NCI-H1694 (cell line): ENCODE results near the gene EMILIN2.

ENCODE experiments used
- DNase-seq: peaks from one replicate; lab custom pipeline; 2025; lab: John Stamatoyannopoulos, UW

EMILIN2 gene

DNA sequence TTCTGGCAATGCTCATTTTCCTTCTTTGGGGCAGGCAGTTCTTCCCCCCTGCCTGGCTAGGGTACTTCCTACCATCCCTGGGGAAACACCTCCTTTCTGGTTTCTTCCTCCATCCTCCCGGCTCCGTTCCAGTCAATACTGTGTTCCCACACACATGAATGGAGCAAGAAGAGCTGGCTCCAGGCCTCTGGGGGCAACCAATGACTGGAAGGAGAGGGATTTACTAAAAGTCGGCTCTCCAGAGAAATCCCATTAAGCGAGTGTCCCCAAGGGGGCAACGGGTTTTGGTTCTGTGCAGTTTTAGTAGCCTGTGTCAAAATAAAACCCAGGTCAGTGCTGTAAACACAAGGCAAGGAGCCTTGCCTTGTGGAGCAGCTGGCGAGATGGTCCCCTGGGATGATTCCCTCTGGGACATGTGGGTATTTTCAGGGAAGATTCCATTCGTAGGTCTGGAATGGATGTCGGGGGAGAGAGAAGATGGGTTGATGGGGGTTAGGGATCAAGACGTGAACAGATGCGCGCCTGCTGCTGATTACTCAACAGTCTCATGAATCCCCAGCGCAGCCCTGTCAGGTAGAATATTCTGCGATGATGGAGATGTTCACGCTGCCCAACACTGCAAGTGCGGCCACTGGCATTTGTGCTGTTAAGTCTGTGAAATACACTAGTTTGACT, 32.0 kb downstream of the EMILIN2 start:
- no peak for DNase-seq

DNA sequence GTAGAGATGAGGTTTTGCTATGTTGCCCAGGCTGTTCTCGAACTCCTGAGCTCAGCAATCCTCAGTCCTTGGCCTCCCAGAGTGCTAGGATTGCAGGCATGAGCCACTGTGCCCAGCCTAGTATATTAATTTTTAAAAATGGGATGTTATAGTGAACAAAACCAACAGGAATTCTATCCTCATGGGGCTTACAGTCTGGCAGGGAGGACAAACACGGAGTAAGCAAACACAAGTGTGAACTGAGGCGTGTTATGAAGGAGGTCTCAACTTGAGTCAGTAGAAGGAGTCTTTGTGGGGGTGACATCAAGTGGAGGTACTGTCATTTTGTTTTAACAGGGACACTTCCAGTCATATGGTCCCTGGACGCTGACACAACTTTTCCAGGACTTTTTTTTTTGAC, 33.1 kb downstream of the EMILIN2 start:
- no peak for DNase-seq

DNA sequence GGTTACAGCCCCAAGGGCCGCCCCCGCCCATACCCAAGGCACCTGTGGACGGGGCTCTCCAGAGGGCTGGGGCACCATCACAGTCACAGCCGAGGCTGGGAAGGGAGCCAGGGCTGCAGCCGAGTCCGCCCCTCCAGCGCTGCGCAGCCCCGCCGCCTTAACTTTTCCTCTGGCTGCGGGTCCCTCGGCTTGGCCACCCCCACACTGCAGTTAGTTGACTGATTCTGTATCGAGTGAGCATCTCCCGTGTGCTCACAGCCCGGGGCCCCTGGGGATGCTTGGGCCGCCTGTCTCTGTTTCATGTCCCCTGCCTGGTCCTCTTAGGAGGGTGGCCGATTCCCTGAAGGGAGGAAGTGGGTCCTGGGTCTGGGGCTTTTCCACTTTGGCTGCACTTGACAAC, 33.7 kb downstream of the EMILIN2 start:
- no peak for DNase-seq

DNA sequence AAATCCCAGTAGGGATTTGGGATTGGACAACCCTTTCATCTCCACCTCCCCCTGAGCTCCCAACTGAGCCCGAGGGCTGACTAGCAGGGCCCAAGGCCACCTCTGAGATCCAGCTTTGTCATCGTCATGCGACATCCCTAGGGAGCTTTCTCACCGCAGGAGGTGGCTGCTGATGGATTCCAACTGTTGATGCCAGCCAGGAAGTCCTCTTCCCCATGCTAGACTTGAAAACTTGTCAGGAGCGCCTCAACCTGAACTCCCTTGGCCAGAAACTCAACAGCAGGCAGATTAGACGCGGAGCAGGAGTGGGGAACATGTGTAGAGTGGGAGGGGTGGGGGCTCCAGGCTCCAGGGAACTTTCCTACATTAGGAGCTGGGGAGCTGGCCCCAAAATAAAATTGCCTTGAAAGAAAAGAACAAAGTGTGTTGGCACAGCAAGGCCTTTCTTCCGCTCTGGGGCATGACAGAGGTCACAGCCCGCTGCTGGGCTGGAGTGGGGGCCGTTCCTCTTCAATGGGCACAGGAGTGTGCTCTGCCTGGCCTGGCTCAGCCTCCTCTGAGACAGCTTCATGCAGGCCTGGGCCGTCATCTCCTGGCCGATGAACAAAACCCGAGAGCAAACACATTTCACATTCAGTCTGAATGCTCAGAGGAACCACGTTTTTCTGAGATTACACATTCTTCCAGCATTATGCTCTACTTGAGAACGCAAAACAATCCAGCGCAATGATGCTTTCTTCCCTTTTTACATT, 34.5 kb downstream of the EMILIN2 start:
- no peak for DNase-seq

DNA sequence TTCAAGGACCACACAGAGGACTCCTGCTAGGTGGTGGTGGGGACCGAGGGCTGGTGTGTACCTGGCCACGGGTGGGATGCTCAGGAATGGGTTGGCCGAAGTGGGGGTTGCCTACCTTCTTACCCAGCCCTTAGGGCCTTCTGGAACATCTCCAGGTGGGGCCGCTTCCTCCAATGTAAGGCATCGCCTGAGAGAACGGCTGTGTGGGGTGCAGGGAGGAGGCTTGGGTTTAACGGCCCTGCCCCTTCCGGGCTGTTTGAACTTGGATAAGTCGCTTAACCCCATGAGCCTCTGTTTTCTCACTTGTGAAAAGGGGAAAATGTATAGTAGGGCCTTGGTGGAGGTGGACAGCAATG, 35.0 kb downstream of the EMILIN2 start:
- no peak for DNase-seq

DNA sequence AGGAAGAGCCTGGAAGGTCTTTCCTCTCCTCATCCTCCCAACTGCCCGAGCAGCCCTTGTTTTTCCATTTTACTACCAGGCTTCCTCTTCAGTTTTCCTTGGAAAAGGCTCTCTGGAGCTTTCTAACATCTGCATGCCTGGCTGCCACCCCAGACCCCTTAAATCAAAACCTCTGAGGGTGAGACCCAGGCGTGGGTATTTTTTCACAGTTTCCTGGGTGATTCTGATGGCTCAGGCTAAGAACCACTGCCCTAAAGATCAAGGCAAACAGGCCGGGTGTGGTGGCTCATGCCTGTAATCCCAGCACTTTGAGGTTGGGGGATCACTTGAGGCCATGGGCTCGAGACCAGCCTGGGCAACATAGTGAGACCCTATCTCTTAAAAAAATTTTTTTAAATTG, 35.4 kb downstream of the EMILIN2 start:
- DNase-seq: no peak

DNA sequence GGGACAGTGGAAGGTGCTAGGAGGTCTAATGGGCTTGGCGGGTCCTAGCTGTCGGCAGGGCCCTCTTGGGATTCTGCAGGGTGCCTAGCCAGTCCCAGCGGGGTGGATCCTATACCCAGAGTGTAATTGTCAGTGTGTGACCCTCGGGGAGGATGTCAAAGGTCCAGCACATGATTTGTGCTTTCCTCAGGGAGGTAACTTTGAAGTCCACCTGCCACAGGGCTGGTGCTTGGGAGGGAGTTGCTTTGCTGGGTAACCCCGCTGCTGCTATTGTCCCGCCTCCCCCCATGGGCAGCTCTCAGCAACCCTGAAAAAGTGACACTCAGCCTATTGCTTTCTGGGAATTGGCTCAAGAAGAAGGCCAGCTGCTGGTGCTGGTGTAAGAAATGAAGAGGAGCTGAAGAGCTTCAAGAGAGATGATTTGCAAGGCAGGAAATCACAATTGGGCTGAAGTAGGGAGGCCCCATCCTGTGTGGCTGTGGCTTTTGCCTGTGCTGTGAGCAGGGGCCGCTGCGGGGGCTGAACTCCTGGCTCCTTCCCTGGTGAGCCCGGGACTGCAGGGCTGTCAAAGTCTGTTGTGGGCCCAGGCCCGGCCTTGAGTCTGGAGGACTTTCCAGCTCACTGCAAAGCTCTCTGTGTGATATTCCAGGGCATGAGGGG, 36.4 kb downstream of the EMILIN2 start:
- DNase-seq: no peak

DNA sequence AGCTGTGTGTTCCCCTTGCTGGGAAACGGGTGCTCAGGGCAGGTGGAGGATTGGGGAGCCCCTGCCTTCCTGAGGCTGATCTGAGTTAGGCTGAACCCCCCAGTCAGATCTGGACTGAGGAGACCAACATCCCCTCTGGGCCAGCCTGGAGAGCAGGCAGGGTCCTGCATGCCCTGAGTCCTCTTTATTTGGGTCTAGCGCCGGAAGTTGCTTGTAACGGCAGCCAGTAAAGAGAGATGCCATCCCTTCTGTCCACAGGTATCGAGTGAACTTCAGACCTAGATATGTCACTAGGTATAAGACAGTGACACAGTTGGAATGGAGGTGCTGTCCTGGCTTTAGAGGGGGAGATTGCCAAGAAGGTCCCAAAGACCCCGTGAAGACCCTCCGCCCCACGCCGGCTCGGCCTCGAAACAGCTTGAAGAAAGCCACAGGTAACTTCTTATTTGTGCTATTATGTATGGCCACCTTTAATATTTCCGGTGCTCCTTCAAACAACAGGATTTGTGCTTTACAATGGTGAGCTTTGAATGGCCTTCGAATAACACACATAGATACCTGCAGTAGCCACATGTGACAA, 38.0 kb downstream of the EMILIN2 start:
- no peak for DNase-seq

DNA sequence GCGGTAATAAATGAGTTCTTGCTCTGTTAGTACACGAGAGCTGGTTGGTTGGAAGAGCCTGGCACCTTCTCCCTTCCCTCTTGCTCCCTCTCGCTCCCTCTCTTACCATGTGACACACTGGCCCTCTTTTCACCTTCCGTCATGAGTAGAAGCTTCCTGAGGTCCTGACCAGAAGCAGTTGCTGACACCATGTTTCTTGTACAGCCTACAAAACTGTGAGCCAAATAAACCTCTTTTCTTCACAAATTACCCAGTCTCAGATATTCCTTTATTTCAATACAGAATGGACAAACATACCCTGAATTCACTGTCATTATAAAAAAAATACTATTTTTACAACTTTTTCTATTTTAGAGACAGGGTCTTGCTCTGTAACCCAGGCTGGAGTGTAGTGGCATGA, 40.7 kb downstream of the EMILIN2 start:
- no peak for DNase-seq

DNA sequence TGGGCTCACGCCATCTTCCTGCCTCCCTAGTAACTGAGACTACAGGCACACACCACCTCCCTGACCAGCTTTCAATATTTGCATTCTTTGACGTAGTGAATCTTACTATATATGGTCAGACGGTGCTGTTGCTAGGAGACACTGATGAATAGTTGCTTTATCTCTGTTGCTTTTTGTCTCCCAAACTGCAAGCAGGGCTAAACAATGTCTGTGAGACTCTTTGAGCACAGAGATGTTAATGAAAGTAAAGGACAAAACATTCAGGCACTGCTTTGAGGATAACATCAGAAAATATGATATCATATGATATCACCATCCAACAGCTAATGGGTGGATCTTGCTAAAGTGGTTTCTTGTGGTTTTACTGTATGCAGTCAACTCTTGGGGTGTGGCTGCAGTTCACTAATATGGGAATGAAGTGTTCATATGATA, 43.0 kb downstream of the EMILIN2 start:
- DNase-seq: no peak

DNA sequence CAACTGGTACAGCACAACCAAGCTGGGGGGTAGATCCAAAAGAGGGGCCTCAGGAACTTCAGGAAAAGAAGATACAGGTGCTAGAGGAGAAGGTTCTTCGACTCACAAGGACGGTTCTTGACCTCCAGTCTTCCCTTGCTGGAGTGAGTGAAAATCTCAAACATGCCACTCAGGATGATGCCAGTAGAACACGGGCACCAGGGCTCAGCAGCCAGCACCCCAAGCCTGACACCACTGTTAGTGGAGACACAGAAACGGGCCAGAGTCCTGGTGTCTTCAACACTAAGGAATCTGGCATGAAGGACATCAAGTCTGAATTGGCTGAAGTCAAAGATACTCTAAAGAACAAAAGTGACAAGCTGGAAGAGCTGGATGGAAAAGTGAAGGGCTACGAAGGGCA, 43.8 kb downstream of the EMILIN2 start:
- no peak for DNase-seq

DNA sequence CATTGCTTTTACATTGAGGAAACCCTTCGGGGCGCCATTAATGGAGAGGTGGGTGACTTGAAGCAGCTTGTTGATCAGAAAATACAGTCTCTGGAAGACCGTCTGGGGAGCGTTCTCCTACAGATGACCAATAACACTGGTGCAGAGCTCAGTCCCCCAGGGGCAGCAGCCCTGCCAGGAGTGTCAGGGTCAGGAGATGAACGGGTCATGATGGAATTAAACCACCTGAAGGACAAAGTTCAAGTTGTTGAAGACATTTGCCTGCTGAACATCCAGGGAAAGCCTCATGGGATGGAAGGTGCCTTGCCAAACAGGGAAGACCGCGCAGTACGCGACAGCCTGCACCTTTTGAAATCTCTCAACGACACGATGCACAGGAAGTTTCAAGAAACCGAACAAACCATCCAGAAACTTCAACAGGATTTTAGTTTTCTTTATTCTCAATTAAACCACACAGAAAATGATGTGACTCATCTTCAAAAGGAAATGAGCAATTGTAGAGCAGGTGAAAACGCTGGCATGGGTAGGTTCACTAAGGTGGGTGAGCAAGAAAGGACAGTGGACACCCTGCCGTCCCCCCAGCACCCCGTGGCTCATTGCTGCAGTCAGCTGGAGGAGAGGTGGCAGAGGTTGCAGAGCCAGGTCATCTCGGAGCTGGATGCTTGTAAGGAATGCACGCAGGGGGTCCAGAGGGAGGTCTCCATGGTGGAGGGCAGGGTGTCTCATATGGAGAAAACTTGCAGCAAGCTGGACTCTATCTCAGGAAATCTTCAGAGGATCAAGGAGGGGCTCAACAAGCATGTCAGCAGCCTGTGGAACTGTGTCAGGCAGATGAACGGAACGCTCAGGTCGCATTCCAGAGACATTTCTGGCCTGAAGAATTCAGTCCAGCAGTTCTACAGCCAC, 45.0 kb downstream of the EMILIN2 start:
- no peak for DNase-seq

DNA sequence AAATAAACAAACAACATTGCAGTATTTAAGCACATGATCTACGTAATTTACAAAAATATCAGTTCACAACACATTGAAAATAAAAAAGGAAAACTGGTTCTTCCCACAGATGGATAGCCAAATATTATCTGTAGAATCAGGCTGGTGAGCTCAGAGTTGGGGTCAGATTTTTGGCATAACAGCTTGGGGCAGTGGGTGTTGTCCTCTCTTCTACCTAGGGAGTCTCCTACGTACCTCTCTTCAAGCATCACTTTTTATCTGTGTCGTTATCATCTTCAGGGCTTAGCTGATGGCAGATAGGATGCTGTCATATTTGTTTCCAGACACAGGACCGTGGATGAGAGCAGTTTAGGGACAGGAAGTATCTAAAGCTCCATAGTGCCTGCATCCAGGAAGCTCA, 46.2 kb downstream of the EMILIN2 start:
- DNase-seq: no peak

DNA sequence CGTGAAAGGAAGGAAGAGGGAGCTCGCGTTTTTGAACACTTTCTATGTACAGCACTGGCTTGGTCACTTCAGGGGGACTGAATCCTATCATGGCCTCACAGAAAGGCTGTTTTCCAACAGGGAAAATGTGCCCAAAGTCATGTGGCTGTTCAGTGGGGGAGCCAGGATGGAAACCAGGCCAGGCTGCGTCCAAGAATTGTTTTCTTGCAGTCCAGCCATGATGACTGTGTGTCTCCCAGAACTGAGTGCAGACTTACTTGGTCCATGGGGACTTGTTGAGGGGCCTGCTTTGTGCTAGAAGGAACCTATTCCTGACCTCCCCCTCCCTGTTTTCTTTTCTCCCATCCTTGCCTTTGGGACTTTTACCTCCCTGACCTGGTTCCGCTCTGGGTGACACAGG, 46.9 kb downstream of the EMILIN2 start:
- no peak for DNase-seq

DNA sequence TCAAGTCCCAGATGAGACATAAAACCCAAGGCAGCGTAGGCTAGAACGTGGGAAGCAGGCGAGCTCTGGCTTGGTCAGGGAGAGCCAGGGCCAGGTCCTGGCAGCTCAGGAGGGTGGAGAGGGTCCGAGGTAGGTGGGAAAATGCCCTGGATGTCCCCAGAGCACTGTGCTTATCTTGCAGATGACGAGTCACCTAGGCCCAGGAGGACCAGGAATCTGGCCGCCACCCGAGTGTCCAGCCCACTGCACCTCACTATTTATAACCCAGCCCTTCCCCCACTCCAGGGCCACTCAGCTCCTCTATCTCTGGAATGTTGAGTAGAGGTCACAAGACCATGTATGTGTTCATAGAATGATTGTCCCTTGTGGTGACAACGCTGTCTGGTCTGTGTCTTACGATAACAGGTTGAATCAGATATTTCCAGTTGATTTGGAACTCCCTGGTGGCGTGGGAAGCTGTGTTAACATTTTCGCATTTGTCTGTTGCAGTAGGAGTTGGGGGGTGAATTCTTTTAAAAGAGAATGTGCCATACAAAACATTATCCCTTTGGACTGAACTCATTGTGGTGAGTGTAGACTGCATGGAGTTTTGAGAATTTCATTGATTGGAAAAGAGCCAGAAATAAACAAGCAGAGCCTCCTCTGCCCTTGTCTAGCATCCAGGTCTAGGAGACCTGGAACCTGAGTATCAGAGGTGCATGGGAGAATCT, 47.5 kb downstream of the EMILIN2 start:
- DNase-seq: no peak

DNA sequence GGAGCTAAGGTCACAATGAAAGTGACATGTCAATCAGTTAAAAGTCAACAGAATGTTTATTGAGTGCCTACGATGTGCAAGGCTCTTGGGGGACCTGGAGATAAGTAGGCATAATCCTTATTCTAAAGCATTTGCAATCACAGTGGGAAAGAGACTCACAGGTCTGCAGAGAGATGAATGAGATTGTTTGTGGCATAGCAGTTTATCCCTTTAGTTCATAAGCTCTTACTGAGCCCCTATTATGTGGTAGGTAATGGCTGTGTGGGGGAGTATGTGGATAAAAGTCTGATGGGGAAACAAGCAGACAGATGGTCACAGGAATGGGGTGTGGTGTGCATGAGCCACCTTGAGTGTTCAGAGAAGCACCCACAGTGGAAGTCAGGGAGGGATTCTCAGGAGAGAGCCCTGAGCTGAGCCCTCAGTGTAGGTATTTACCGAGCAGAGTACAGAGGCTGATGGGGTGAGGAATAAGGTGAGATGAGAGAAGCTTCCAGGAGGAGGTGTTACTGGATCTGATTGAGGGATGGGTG, 48.1 kb downstream of the EMILIN2 start:
- no peak for DNase-seq

DNA sequence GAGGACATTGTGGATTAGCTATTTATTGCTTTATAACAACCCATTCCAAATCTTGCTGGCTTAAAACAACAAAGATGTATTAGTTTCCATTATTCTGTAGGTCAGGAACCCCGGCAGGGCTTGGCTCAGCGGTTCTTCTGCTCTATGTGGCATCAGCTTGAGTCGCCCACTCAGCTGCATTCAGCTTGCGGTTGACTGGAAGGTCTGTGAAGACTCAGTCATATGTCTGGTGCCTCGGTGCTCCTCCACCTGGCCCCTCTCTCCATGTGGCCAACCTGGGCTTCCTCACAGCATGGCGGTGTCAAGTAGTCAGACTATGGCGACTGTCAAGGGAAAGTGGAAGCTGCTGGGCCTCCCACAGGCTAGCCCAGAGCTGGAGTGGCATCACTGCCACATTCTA, 48.6 kb downstream of the EMILIN2 start:
- no peak for DNase-seq

DNA sequence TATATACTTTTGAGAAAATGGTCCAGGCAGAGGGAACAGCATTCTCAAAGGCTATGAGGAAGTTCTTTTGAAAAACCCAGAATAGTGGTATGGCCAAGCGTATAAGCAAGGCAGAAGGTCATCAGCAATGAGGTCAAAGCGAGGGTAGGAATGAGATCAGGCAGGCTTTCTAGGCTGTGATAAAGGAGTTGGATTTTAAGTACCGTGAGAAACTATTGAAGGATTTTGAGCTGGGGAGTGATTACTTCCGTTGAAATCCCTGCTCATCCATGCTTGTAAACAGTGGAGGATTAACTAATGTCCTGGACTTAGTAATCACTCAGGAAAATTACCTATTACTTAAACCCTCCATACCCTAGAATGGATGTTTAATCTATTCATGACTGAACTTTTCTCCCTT, 50.2 kb downstream of the EMILIN2 start:
- DNase-seq: no peak

DNA sequence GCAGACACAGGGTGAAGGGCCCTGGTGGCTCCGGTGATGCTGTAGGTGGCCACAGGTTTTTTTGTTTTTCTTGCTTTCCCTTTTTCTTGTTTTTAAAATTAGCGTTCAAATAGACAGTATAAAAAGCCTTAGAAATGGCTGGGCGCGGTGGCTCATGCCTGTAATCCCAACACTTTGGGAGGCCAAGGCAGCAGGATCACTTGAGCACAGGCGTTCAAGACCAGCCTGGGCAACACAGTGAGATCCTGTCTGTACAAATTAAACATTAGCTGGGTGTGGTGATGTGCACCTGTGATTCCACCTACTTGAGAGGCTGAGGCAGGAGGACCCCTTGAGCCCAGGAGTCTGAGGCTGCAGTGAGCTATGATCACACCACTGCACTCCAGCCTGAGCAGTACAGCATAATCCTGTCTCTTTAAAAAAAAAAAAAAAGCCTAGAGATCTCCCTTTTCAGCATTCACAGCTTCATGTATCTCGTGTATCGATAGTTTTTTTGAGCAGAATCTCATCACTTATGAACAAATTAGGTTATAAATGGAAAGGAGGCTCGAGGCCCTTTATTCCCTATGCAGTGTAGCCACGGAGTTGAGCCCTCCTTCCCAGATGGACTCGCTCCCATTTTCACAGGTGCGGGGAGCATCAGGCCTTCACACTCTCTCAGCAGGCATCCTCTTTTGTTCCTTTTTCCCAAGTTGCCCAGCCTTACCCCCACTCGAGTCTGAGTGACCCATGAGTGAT, 50.8 kb downstream of the EMILIN2 start:
- no peak for DNase-seq

DNA sequence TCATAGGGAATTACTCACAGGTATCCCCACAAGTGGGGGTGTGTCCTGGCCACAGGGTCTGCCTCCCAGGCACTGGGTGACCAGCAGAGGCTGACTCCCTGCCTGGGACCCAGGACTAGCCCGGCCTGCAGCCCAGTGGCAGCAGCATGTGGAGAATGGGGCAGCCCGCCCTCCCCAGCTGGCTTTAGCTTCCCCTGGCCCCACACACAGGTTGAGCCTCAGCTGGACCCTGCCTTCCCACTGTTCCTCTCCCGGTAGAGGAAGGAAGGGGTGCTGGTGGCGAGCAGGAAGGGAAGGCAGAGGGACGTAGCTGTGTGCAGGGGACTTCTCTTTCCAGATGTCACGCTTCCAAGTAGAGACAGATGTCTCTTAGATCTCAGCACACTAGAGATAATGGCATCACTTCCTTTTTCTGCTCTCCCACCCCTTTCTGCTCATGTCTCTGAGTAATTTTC, 51.4 kb downstream of the EMILIN2 start:
- DNase-seq: no peak
